H1 (cell line): ENCODE data around the gene GRIA3. TPM values are rescaled to one million over a fixed set of nuclear protein-coding genes. Genes with fewer than 3 reads are reported as not detected.

Experiments used
- CTCF ChIA-PET: fragments of 300-600 bp; sonication (Branson Sonifier 250); formaldehyde crosslinking; loops from one replicate; lab custom pipeline; 2021; ENCODE audit not compliant: partially characterized antibody; lab: Charles Lee
- POLR2A ChIA-PET: fragments of 300-600 bp; sonication (Branson Sonifier 250); formaldehyde crosslinking; loops from one replicate; lab custom pipeline; 2021; ENCODE audit warnings: inconsistent platforms; ENCODE audit not compliant: partially characterized antibody; lab: Charles Lee
- DNase-seq, 2 experiments: peaks; one replicate each; pipeline versions ENCODE4 v3.0.0 to v3.0.0-alpha.2; 2010 to 2022; ENCODE audit warnings: low spot score in 2 of 2, low read depth in 1 of 2, mixed read lengths in 1 of 2
- FAIRE-seq: peaks from 2 replicates; lab custom pipeline; 2011; peaks lifted over from hg19 to GRCh38; lab: Jason Lieb, UNC
- H2AFZ ChIP-seq: 2 replicates; pipeline ENCODE4 v1.8.1; 2012; ENCODE audit warnings: low read length, inconsistent platforms
- H2AK5ac ChIP-seq: 2 replicates; pipeline ENCODE4 v1.6.1; 2013; ENCODE audit warnings: low read depth, low read length
- H2BK120ac ChIP-seq: replicated peaks from 2 replicates; pipeline ENCODE3; 2013; ENCODE audit warnings: low read depth, low read length, inconsistent platforms
- H2BK12ac ChIP-seq: 2 replicates; pipeline ENCODE4 v1.6.1; 2013; ENCODE audit warnings: low read depth, low read length
- H2BK15ac ChIP-seq: 2 replicates; pipeline ENCODE4 v1.6.1; 2013; ENCODE audit warnings: low read length
- H2BK20ac ChIP-seq: 2 replicates; pipeline ENCODE4 v1.6.1; 2013; ENCODE audit warnings: low read length
- H2BK5ac ChIP-seq: 2 replicates; pipeline ENCODE4 v1.6.1; 2013; ENCODE audit warnings: low read depth, low read length
- H3K14ac ChIP-seq: 2 replicates; pipeline ENCODE4 v1.6.1; 2013; ENCODE audit warnings: inconsistent platforms; ENCODE audit not compliant: insufficient read length
- H3K18ac ChIP-seq: 2 replicates; pipeline ENCODE4 v1.6.1; 2013; ENCODE audit warnings: low read length; ENCODE audit errors: extremely low read depth
- H3K23ac ChIP-seq: 2 replicates; pipeline ENCODE4 v1.6.1; 2013; ENCODE audit warnings: inconsistent platforms; ENCODE audit not compliant: insufficient read length
- H3K23me2 ChIP-seq: 2 replicates; pipeline ENCODE4 v1.6.1; 2013; ENCODE audit warnings: low read depth, low read length
- H3K27ac ChIP-seq: 2 replicates; pipeline ENCODE4 v1.6.1; 2011; ENCODE audit warnings: low read depth, low read length, inconsistent platforms
- H3K27me3 ChIP-seq, 4 experiments: replicated peaks in 1 of 4; 1 replicate in 1 of 4; 2 replicates in 3 of 4; pipeline versions ENCODE4 v1.6.1 to v1.8.1; 2011 to 2013; ENCODE audit warnings: low read length in 3 of 4, mild to moderate bottlenecking in 3 of 4, inconsistent platforms in 2 of 4, mixed read lengths in 2 of 4, moderate library complexity in 1 of 4; ENCODE audit not compliant: control insufficient read depth in 3 of 4, insufficient read depth in 3 of 4; ENCODE audit errors: extremely low read depth in 1 of 4
- H3K36me3 ChIP-seq, 4 experiments: 2 replicates each; pipeline versions ENCODE4 v1.6.1 to v1.8.1; 2011 to 2013; ENCODE audit warnings: mild to moderate bottlenecking in 4 of 4, low read length in 3 of 4, moderate library complexity in 2 of 4, control low read depth in 1 of 4, inconsistent platforms in 1 of 4; ENCODE audit not compliant: insufficient read depth in 4 of 4, control insufficient read depth in 2 of 4
- H3K4ac ChIP-seq: replicated peaks from 2 replicates; pipeline ENCODE3; 2013; ENCODE audit warnings: low read length, low read depth, mixed read lengths, inconsistent platforms; ENCODE audit not compliant: insufficient read length
- H3K4me1 ChIP-seq, 4 experiments: replicated peaks in 1 of 4; 1 replicate in 1 of 4; 2 replicates in 3 of 4; pipeline versions ENCODE4 v1.6.1 to v1.8.1; 2011 to 2013; ENCODE audit warnings: low read length in 3 of 4, inconsistent platforms in 2 of 4, mixed read lengths in 1 of 4; ENCODE audit not compliant: insufficient read depth in 4 of 4, control insufficient read depth in 3 of 4
- H3K4me2 ChIP-seq, 2 experiments: 2 replicates each; pipeline versions ENCODE4 v1.6.1 to v1.8.1; 2011 to 2013; ENCODE audit warnings: low read depth in 2 of 2, low read length in 2 of 2, control low read depth in 1 of 2, inconsistent platforms in 1 of 2, mild to moderate bottlenecking in 1 of 2; ENCODE audit not compliant: insufficient read depth in 1 of 2
- H3K4me3 ChIP-seq, 4 experiments: fragments of 200-600, 300-600 bp in 1 of 4; sonication (generic), shearing (Covaris generic), sonication (Bioruptor Twin) in 1 of 4; 2 replicates each; pipeline versions ENCODE4 v1.5.1 to v1.8.1; 2011 to 2016; ENCODE audit warnings: low read length in 4 of 4, low read depth in 3 of 4, control low read depth in 2 of 4, inconsistent platforms in 2 of 4, mild to moderate bottlenecking in 2 of 4, mixed read lengths in 1 of 4, moderate library complexity in 1 of 4; ENCODE audit not compliant: insufficient read depth in 2 of 4; ENCODE audit errors: extremely low read depth in 1 of 4
- H3K56ac ChIP-seq: replicated peaks from 2 replicates; pipeline ENCODE3; 2013; ENCODE audit warnings: low read depth, mild to moderate bottlenecking, mixed read lengths, low read length, inconsistent platforms; ENCODE audit not compliant: insufficient read length
- H3K79me1 ChIP-seq: 2 replicates; pipeline ENCODE4 v1.6.1; 2013; ENCODE audit warnings: low read depth, low read length, control low read depth
- H3K79me2 ChIP-seq, 2 experiments: 2 replicates each; pipeline versions ENCODE4 v1.6.1 to v1.8.1; 2012 to 2013; ENCODE audit warnings: low read length in 2 of 2, mild to moderate bottlenecking in 2 of 2, inconsistent platforms in 1 of 2; ENCODE audit not compliant: insufficient read depth in 2 of 2, control insufficient read depth in 1 of 2
- H3K9ac ChIP-seq, 4 experiments: replicated peaks in 1 of 4; 1 replicate in 1 of 4; 2 replicates in 3 of 4; pipeline versions ENCODE4 v1.6.1 to v1.8.1; 2011 to 2013; ENCODE audit warnings: low read depth in 3 of 4, low read length in 3 of 4, control low read depth in 2 of 4, mild to moderate bottlenecking in 2 of 4, moderate library complexity in 2 of 4, inconsistent platforms in 1 of 4; ENCODE audit errors: extremely low read depth in 1 of 4
- H3K9me3 ChIP-seq, 2 experiments: 2 replicates each; pipeline versions ENCODE4 v1.6.1 to v1.8.1; 2012 to 2013; ENCODE audit warnings: mild to moderate bottlenecking in 2 of 2, moderate library complexity in 2 of 2, control low read depth in 1 of 2, inconsistent platforms in 1 of 2, low read depth in 1 of 2, low read length in 1 of 2, mixed read lengths in 1 of 2; ENCODE audit not compliant: insufficient read depth in 2 of 2
- H4K20me1 ChIP-seq, 2 experiments: replicated peaks in 1 of 2; 2 replicates each; pipeline versions ENCODE3 to v1.8.1; 2011 to 2013; ENCODE audit warnings: inconsistent platforms in 2 of 2, low read length in 2 of 2, mild to moderate bottlenecking in 1 of 2; ENCODE audit not compliant: insufficient read depth in 2 of 2, control insufficient read depth in 1 of 2
- H4K5ac ChIP-seq: 2 replicates; pipeline ENCODE4 v1.6.1; 2013; ENCODE audit warnings: low read length, low read depth, mixed read lengths, inconsistent platforms; ENCODE audit not compliant: insufficient read length
- H4K8ac ChIP-seq: 2 replicates; pipeline ENCODE4 v1.8.0; 2013; ENCODE audit warnings: mild to moderate bottlenecking, moderate library complexity, low read length, inconsistent platforms; ENCODE audit not compliant: insufficient read depth; ENCODE audit errors: extremely low read depth
- H4K91ac ChIP-seq: replicated peaks from 2 replicates; pipeline ENCODE3; 2013; ENCODE audit warnings: low read length, mixed read lengths, inconsistent platforms; ENCODE audit not compliant: insufficient read length
- SRF ChIP-seq: IDR thresholded peaks from 2 replicates; pipeline ENCODE4 v1.6.1; 2011; ENCODE audit warnings: mild to moderate bottlenecking, low read depth, low read length, moderate library complexity
- WGBS, 2 experiments: shearing (Covaris generic) in 1 of 2; methylation state at CpG; one replicate each; pipeline versions ENCODE4 v1.1.6 to v1.1.7; 2013 to 2015; ENCODE audit warnings: low lambda C conversion rate in 2 of 2, mixed read lengths in 2 of 2, inconsistent platforms in 1 of 2, low coverage in 1 of 2, missing lambda C conversion rate in 1 of 2; ENCODE audit not compliant: insufficient replicate concordance in 2 of 2, insufficient coverage in 1 of 2, insufficient read length in 1 of 2; ENCODE audit errors: extremely low coverage in 1 of 2, missing lambda C conversion rate in 1 of 2; 5-methylcytosine and 5-hydroxymethylcytosine counted together
- polyA plus RNA-seq, 7 experiments: library from polyadenylated mRNA; depleted of rRNA in 3 of 7; stranded (reverse) in 5 of 7; unstranded in 2 of 7; fragments of >200 nt in 5 of 7; fragments of 200-250 nt in 2 of 7; gene quantifications; 1 replicate in 5 of 7; 2 replicates in 1 of 7; 4 replicates in 1 of 7; pipeline versions ENCODE4 v1.2.1 to v1.2.3, GENCODE V29; 2011 to 2013; ENCODE audit warnings: missing spikeins in 2 of 7, mixed read lengths in 2 of 7
- total RNA-seq: library from RNA; stranded (reverse); fragmentation: NEBNext Ultra II Directional; extraction: Animal tissue kit (Norgen Biotek cat#: 25700); gene quantifications from 2 replicates; pipeline ENCODE4 v1.2.1, GENCODE V29; 2021

GRIA3 gene
- total and polyA plus RNA-seq, 2 of the 8 experiments (the other 6 are each of a cell fraction or from before 2014, with no cell fraction given): 2.6 to 3.0 TPM

- no peak overlapping the region for H3K27ac ChIP-seq
- no peak overlapping the region for H2BK120ac ChIP-seq
- H4K20me1 ChIP-seq: no peaks in the 10 kb centered on the region
- H2BK12ac ChIP-seq: no peak overlapping the region
- no peak overlapping the region for H3K4me2 ChIP-seq
- H3K79me2 ChIP-seq: no peaks in the 10 kb centered on the region
- H2BK15ac ChIP-seq: no peak overlapping the region
- no peak overlapping the region for H2BK20ac ChIP-seq
- no peak overlapping the region for H3K18ac ChIP-seq
- no peak overlapping the region for H4K5ac ChIP-seq
- H2AFZ ChIP-seq: no peak overlapping the region
- H3K4me3 ChIP-seq: no peak overlapping the region
- no peak overlapping the region for H4K91ac ChIP-seq
- no peak overlapping the region for H3K56ac ChIP-seq
- H3K23me2 ChIP-seq: no peaks in the 10 kb centered on the region
- H3K9me3 ChIP-seq: no peaks in the 10 kb centered on the region
- no peak overlapping the region for H3K9ac ChIP-seq
- no peaks in the 10 kb centered on the region for H3K4me1 ChIP-seq
- WGBS, 2 experiments: 74% methylated on average over 3 of the region's 3 CpGs; no CpG with 5 or more reads in 1 of the 2 experiments
- no peak for DNase-seq
- H2BK5ac ChIP-seq: no peak overlapping the region
- ChIA-PET POLR2A (no interaction called here), CTCF (no interaction called here)
- no peak for TF ChIP-seq SRF
- no peak overlapping the region for H3K23ac ChIP-seq
- no peak overlapping the region for H2AK5ac ChIP-seq
- no peak overlapping the region for H3K4ac ChIP-seq
- H3K27me3 ChIP-seq: no peaks in the 10 kb centered on the region
- no peaks in the 10 kb centered on the region for H3K79me1 ChIP-seq
- no peak overlapping the region for H4K8ac ChIP-seq
- H3K36me3 ChIP-seq: no peaks in the 10 kb centered on the region
- no peak for FAIRE-seq
- no peak overlapping the region for H3K14ac ChIP-seq
These were observed 320.7 kb downstream of the GRIA3 start for GRCh38 chrX:123504630-123505270.
